Prostate gland (tissue), 2 donors: ENCODE data around the gene MLX.

Experiments used
- CTCF ChIP-seq, 4 experiments: fragments of 200-600 bp in 2 of 4; fragments of 450-650 bp in 2 of 4; sonication (generic) in 2 of 4; IDR thresholded peaks; 1 replicate in 3 of 4; 2 replicates in 1 of 4; pipeline ENCODE4 v1.5.1; 2016 to 2019; ENCODE audit warnings: antibody characterized with exemption in 4 of 4, mild to moderate bottlenecking in 2 of 4, moderate library complexity in 2 of 4
- POLR2A ChIP-seq: fragments of 450-650 bp; IDR thresholded peaks from one replicate; pipeline ENCODE4 v1.6.1; 2016; ENCODE audit warnings: antibody characterized with exemption, mild to moderate bottlenecking

- no peak for TF ChIP-seq CTCF (IDR thresholded peaks at IDR 0.05)
- TF ChIP-seq POLR2A, result no peak
These were observed 3.4 kb upstream of the MLX start for GRCh38 chr17:42563543-42563942.
